Muscle of back (tissue), 11 donors: ENCODE data around the gene NSRP1. TPM values are rescaled to one million over a fixed set of nuclear protein-coding genes. Genes with fewer than 3 reads are reported as not detected.
"Not testable (repeated sequence)": the region's sequence is repeated elsewhere in the genome, so short reads cannot be mapped to it uniquely, and the experiment has no call there.

Experiments
- DNase-seq, 3 donors: peaks; one replicate each; pipeline versions ENCODE4 v3.0.0 to v3.0.0-alpha.2; 2013
- polyA plus RNA-seq, 10 donors: library from polyadenylated mRNA; unstranded; fragments of 120-200 nt; gene quantifications; one replicate each; pipeline ENCODE4 v1.2.1, GENCODE V29; 2013; ENCODE audit not compliant: insufficient read length in 10 of 10

Gene NSRP1
- polyA plus RNA-seq, 10 donors, result 25.7 to 32.5 (median 29.9) TPM

- no peak for DNase-seq
Observed at GRCh38 chr17:30173649-30174048, 57.0 kb downstream of the NSRP1 start.

- DNase-seq, result no peak
Observed at GRCh38 chr17:30174556-30174955, 57.9 kb downstream of the NSRP1 start.

GRCh38 chr17:30176855-30177254 lies 60.2 kb downstream of the NSRP1 start:
- no peak for DNase-seq

- DNase-seq, result no peak
Observed at GRCh38 chr17:30186761-30187160, 70.1 kb downstream of the NSRP1 start.

- DNase-seq, result no peak
Observed at GRCh38 chr17:30187573-30187972, 71.0 kb downstream of the NSRP1 start.

- no peak for DNase-seq
Observed at GRCh38 chr17:30188211-30188939, 71.8 kb downstream of the NSRP1 start.

- no peak for DNase-seq
Observed at GRCh38 chr17:30191072-30191471, 74.5 kb downstream of the NSRP1 start.

- DNase-seq, result no peak
Observed at GRCh38 chr17:30196504-30196903, 79.9 kb downstream of the NSRP1 start.

GRCh38 chr17:30197416-30197815 lies 80.8 kb downstream of the NSRP1 start:
- DNase-seq, result no peak

GRCh38 chr17:30199600-30199999 lies 83.0 kb downstream of the NSRP1 start:
- no peak for DNase-seq

- no peak for DNase-seq
Observed at GRCh38 chr17:30200106-30200505, 83.5 kb downstream of the NSRP1 start.

GRCh38 chr17:30200656-30201055 lies 84.0 kb downstream of the NSRP1 start:
- DNase-seq, result not testable (repeated sequence)

- DNase-seq, result no peak
Observed at GRCh38 chr17:30203471-30203981, 86.9 kb downstream of the NSRP1 start.

GRCh38 chr17:30207655-30208054 lies 91.0 kb downstream of the NSRP1 start:
- no peak for DNase-seq

GRCh38 chr17:30208214-30208613 lies 91.6 kb downstream of the NSRP1 start:
- DNase-seq, result no peak

GRCh38 chr17:30209930-30210329 lies 93.3 kb downstream of the NSRP1 start:
- no peak for DNase-seq

- DNase-seq, result peak in 1 of 3 donors; percentile 14
Observed at GRCh38 chr17:30210366-30210765, 93.8 kb downstream of the NSRP1 start.

- peak in 2 of 3 donors; percentile 21 to 41 for DNase-seq
Observed at GRCh38 chr17:30210901-30211300, 94.3 kb downstream of the NSRP1 start.

- DNase-seq, result no peak
Observed at GRCh38 chr17:30211371-30211770, 94.8 kb downstream of the NSRP1 start.

- DNase-seq, result no peak
Observed at GRCh38 chr17:30212750-30213149, 96.1 kb downstream of the NSRP1 start.

GRCh38 chr17:30217054-30217453 lies 100.4 kb downstream of the NSRP1 start:
- DNase-seq, result no peak

GRCh38 chr17:30217746-30218245 lies 101.2 kb downstream of the NSRP1 start:
- no peak for DNase-seq

- DNase-seq, result no peak
Observed at GRCh38 chr17:30218799-30219198, 102.2 kb downstream of the NSRP1 start.

- DNase-seq, result no peak
Observed at GRCh38 chr17:30219315-30219714, 102.7 kb downstream of the NSRP1 start.
